NCI-H82 (cell line): ENCODE data around the gene TUBB8.
"Not testable (repeated sequence)": the region's sequence is repeated elsewhere in the genome, so short reads cannot be mapped to it uniquely, and the experiment has no call there.

ENCODE experiments used
- DNase-seq: peaks from one replicate; lab custom pipeline; 2025; lab: John Stamatoyannopoulos, UW

The TUBB8 gene

GRCh38 chr10:48996-49395 is at the start of gene TUBB8:
Gene TUBB8, minus strand, starts transcription at chr10:49296. Its CDS starts 58 bp downstream, at chr10:49238.
- DNase-seq: no peak

DNA sequence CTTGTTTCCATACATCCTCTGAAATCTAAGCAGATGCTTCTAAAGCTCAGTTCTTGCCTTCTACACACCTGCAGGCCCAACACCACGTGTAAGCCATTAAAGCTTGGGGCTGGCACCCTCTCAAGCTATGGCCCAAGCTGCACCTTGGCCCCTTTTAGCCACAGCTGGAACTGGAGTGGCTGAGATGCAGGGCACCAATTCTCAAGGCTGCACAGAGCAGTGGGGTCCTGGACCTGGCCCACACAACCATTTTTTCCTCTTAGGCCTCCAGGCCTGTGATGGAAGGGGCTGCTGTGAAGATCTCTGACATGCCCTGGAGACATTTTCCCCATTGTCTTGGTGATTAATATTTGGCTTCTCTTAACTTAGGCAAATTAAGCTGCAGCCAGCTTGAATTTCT is 47.4 kb upstream of the TUBB8 start:
- no peak for DNase-seq

GRCh38 chr10:95356-96115 is 46.4 kb upstream of the TUBB8 start:
- DNase-seq: no peak

- DNase-seq: no peak
These were observed 45.5 kb upstream of the TUBB8 start for GRCh38 chr10:94613-95012.

DNA sequence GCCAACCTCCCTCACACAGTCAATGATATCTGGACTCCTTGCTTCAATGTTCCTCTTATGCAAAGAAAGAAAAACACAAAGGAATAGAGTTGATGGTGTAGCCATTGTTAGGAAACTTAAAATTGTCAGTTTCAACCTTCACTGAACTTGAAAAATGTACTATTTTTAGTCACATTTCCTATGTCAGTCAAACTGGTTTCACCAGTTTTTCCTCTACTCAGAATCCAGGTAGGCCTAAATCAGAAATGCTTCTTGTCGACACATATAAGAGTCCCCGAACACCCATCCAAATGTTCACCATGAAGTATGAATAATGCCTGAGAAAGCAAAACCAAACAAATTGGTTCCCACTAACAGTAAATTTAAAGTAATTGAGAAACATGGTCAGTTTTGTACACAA is 43.8 kb upstream of the TUBB8 start:
- DNase-seq: no peak

GRCh38 chr10:92153-92552 is 43.1 kb upstream of the TUBB8 start:
- DNase-seq: no peak

DNA sequence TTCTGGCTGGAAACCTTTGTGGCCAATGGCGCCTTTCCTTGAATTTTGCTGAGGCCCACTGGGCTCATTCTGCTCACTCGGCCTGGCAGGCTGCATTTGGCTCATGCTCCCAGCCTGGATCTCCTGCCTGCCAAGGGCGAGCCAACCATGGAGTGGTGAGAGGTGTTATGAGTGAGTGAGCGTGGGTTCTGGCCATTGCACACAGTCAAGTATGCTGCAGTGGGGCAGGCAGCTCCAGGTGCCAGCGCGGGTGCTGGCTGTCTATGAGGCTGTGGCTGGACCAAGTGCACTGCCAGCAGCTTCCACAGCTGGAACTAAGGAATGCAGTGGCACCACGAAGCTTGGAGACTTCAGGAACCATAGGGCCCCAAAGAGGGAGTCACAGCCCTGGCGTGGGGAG is 42.2 kb upstream of the TUBB8 start:
- DNase-seq: no peak

DNA sequence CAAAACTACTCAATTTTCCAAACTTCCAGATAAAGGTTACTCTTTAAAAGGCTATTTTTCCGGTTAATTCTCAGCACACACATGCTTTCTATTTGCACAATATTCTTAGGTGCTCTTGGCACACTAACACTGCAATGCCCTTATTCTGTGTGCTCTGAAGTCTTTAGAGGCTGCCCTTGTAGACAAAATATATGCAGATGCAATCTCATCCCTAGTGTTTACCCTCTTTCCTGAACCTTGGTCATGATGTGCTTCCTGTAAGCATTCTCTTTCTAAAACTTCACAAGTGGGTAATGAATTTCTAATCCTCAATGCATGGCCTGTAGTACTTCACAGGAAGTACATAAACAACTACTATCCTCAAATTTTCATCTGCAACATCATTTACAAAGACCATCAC is 41.1 kb upstream of the TUBB8 start:
- DNase-seq: no peak

GRCh38 chr10:89248-89647 is 40.2 kb upstream of the TUBB8 start:
- DNase-seq: no peak

DNA sequence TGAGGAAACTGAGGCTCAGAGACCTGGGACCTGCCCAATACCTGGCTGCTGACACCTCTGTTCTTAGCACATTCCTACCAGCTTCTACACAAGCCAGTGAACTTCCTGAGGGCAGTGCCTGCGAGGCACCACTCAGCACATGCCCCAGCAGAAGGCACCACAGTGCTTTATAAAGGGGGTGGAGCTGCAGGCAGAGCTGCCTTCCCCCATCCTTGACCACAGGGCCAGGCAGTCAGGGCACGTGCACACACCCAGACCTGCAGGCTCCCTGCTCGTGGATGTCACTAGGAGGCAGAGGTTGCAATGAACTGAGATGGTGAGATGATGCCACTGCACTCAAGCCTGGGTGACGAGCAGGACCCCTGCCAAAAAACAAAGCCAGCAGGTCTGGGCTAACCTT is 39.2 kb upstream of the TUBB8 start:
- no peak for DNase-seq

- DNase-seq: no peak
These were observed 38.3 kb upstream of the TUBB8 start for GRCh38 chr10:87177-88080.

GRCh38 chr10:86031-86430 is 36.9 kb upstream of the TUBB8 start:
- no peak for DNase-seq

DNA sequence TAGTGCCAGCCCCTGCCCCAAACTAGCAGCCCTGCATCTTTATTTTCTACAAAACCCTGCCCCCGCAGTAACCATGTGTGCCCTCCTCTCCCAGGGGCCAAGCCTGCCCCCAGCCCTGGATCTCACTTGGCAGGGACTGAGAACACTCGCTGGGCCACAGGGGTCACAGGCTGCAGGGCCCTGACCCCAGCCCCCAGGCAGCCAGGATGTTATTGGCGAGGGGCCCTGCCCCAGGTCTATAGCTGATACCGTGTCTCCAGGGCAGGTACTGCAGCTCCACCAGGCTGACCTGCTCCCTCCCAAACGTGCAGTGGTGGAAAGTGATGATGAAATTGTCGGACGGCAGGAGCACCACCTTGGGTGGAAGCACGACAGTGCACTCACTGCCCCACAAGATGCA is 35.9 kb upstream of the TUBB8 start:
- DNase-seq: no peak

- DNase-seq: no peak
These were observed 34.9 kb upstream of the TUBB8 start for GRCh38 chr10:83930-84530.

GRCh38 chr10:80477-81105 is 31.5 kb upstream of the TUBB8 start:
- DNase-seq: no peak

GRCh38 chr10:79532-80215 is 30.6 kb upstream of the TUBB8 start:
- no peak for DNase-seq

DNA sequence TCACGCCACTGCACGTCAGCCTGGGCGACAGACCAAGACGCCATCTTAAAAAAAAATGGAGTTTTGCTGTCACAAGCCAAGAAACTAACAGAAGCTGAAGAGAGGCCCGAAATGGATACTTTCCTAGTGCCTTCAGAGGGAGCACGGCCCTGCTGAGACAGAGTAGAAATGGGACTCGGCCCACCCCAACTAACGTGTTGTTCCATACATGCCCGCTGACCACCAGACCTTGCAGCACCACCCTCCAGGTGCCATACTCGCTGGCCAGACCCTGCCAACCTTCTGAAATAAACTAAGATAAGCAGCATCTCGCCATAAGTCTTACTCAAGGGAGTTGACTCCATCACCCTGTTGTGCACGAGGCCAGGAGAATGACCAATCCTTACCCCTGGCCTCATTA is 29.5 kb upstream of the TUBB8 start:
- DNase-seq: no peak

- not testable (repeated sequence) for DNase-seq
These were observed 25.1 kb upstream of the TUBB8 start for GRCh38 chr10:74266-74621.

- peak; percentile 5 for DNase-seq
These were observed 24.6 kb upstream of the TUBB8 start for GRCh38 chr10:73543-74265.

DNA sequence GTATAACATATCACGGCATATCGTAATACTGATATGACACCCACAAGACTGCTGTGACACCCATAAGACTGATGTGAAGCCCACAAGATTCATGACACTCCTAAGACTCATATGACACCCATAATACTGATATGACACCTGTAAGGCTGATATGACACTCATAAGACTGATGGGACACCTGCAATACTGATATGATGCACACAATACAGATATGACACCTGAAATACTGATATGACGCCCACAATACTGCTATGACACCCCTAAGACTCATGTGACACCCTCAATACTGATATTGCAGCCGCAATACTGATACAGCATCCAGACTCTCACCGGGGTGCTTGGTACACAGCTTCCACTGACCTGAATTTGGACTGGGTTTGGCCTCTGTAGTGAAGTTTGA is 19.1 kb upstream of the TUBB8 start:
- DNase-seq: not testable (repeated sequence)

DNA sequence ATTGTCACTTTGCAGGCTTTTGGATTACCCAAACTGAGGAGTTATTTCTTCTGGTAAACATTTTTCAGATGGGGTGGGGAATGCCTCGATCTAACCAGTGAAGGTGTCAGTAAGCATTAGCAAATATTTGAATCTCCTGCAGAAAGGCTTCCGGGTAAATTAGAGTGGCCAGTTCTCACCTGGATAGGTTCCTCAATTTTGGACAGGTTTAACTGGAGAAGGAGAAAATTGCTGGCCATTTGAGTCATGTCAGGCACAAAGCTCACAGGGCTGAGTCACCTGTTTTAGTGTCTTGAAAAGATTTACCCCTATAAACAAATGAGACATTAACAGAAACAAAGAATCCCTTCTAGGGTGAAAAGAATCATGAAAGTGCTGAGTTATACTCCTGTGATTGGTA is 830 bp upstream of the TUBB8 start:
- DNase-seq: not testable (repeated sequence)
